Suprapubic skin (tissue), 4 donors: Measurements from ENCODE around the gene PIP5KL1. TPM values are rescaled to one million over a fixed set of nuclear protein-coding genes. Genes with fewer than 3 reads are reported as not detected.

Experiments
- DNase-seq, 2 donors: peaks; one replicate each; pipeline ENCODE4 v3.0.0-alpha.2; 2019; ENCODE audit warnings: low spot score in 2 of 2
- H3K27ac ChIP-seq: fragments of 200-600 bp; sonication (generic); one replicate; pipeline ENCODE4 v1.5.1; 2019
- H3K27me3 ChIP-seq: fragments of 200-600 bp; sonication (generic); one replicate; pipeline ENCODE4 v1.5.1; 2019
- H3K36me3 ChIP-seq: fragments of 200-600 bp; sonication (generic); one replicate; pipeline ENCODE4 v1.5.1; 2019
- H3K4me1 ChIP-seq: fragments of 200-600 bp; sonication (generic); one replicate; pipeline ENCODE4 v1.5.1; 2019
- H3K4me3 ChIP-seq: fragments of 200-600 bp; sonication (generic); one replicate; pipeline ENCODE4 v1.5.1; 2019; ENCODE audit warnings: mild to moderate bottlenecking
- H3K9me3 ChIP-seq: fragments of 200-600 bp; sonication (generic); one replicate; pipeline ENCODE4 v1.5.1; 2019
- CTCF ChIP-seq, 2 donors: fragments of 200-600 bp in 1 of 2; fragments of 450-650 bp in 1 of 2; sonication (generic) in 1 of 2; IDR thresholded peaks; one replicate each; pipeline ENCODE4 v1.5.1; 2016 to 2019; ENCODE audit warnings: antibody characterized with exemption in 2 of 2, mild to moderate bottlenecking in 1 of 2, moderate library complexity in 1 of 2
- EP300 ChIP-seq: sonication (generic); formaldehyde crosslinking; IDR thresholded peaks from one replicate; pipeline ENCODE4 v1.6.1; 2017; ENCODE audit warnings: antibody characterized with exemption
- POLR2A ChIP-seq, 2 donors: fragments of 450-650 bp; IDR thresholded peaks; one replicate each; pipeline ENCODE4 v1.6.1; 2017; ENCODE audit warnings: antibody characterized with exemption in 2 of 2, mild to moderate bottlenecking in 2 of 2, moderate library complexity in 2 of 2
- POLR2AphosphoS5 ChIP-seq, 3 donors: sonication (generic); formaldehyde crosslinking; IDR thresholded peaks; one replicate each; pipeline ENCODE4 v1.6.1; 2017; ENCODE audit warnings: antibody characterized with exemption in 3 of 3
- whole genome bisulfite sequencing: methylation state at CpG from one replicate; pipeline ENCODE4 v1.1.5; 2018; 5-methylcytosine and 5-hydroxymethylcytosine counted together
- total RNA-seq, 4 donors: library from RNA; depleted of rRNA; stranded (reverse); fragments of >200 nt; gene quantifications; one replicate each; pipeline ENCODE4 v1.1.0, GENCODE V29; 2016

PIP5KL1 gene
- total RNA-seq, 4 donors from 2014 or later, result 5.8 to 14.7 (median 9.2) TPM

GRCh38 chr9:127974001-127974768, 43.6 kb upstream of the PIP5KL1 start:
- Histone ChIP-seq H3K4me1 (peaks cover 100% of the 10 kb centered on the region), H3K27me3 (no peaks in the 10 kb centered on the region), H3K4me3 (peak overlapping the region; percentile 91), H3K36me3 (no peaks in the 10 kb centered on the region), H3K27ac (peak overlapping the region; percentile 95), H3K9me3 (no peaks in the 10 kb centered on the region)
- DNase-seq, result no peak
- WGBS, result 65% methylated on average over 11 of the region's 12 CpGs
- TF ChIP-seq CTCF (IDR thresholded peaks at IDR 0.05) (no peak), EP300 (no peak), POLR2AphosphoS5 (IDR thresholded peaks at IDR 0.05) (no peak), POLR2A (IDR thresholded peaks at IDR 0.05) (no peak)

- no peaks in the 10 kb centered on the region for H3K9me3 ChIP-seq
- no peaks in the 10 kb centered on the region for H3K36me3 ChIP-seq
- 51% methylated on average over 5 of the region's 17 CpGs for WGBS
- DNase-seq, result no peak
- H3K27me3 ChIP-seq, result no peaks in the 10 kb centered on the region
- peak overlapping the region; percentile 91 for H3K4me3 ChIP-seq
- H3K4me1 ChIP-seq, result peaks cover 100% of the 10 kb centered on the region
- TF ChIP-seq CTCF (IDR thresholded peaks at IDR 0.05) (no peak), POLR2AphosphoS5 (IDR thresholded peaks at IDR 0.05) (no peak), EP300 (no peak), POLR2A (IDR thresholded peaks at IDR 0.05) (no peak)
- H3K27ac ChIP-seq, result peak overlapping the region; percentile 95
Observed at GRCh38 chr9:127973169-127974000, 42.8 kb upstream of the PIP5KL1 start.

GRCh38 chr9:127972236-127972871, 41.8 kb upstream of the PIP5KL1 start:
- no peak for DNase-seq

GRCh38 chr9:127971357-127972235, 41.0 kb upstream of the PIP5KL1 start:
- H3K36me3 ChIP-seq, result no peaks in the 10 kb centered on the region
- H3K9me3 ChIP-seq, result no peaks in the 10 kb centered on the region
- TF ChIP-seq CTCF (IDR thresholded peaks at IDR 0.05) (no peak), POLR2AphosphoS5 (IDR thresholded peaks at IDR 0.05) (no peak), POLR2A (IDR thresholded peaks at IDR 0.05) (no peak), EP300 (no peak)
- H3K4me3 ChIP-seq, result peak overlapping the region; percentile 91
- WGBS, result 52% methylated on average over 19 of the region's 20 CpGs
- no peak for DNase-seq
- H3K27me3 ChIP-seq, result no peaks in the 10 kb centered on the region
- H3K27ac ChIP-seq, result peak overlapping the region; percentile 95
- H3K4me1 ChIP-seq, result peaks cover 100% of the 10 kb centered on the region

More at GRCh38 chr9:127972236-127972871, 41.8 kb upstream of the PIP5KL1 start:
- Histone ChIP-seq H3K9me3 (no peaks in the 10 kb centered on the region), H3K4me1 (peaks cover 100% of the 10 kb centered on the region), H3K4me3 (peak overlapping the region; percentile 91), H3K27me3 (no peaks in the 10 kb centered on the region), H3K36me3 (no peaks in the 10 kb centered on the region), H3K27ac (peak overlapping the region; percentile 95)
- TF ChIP-seq EP300 (no peak), POLR2AphosphoS5 (IDR thresholded peaks at IDR 0.05) (no peak), CTCF (IDR thresholded peaks at IDR 0.05) (no peak), POLR2A (IDR thresholded peaks at IDR 0.05) (no peak)
- WGBS, result 25% methylated on average over 8 of the region's 12 CpGs
